HUES64 (cell line): ENCODE results near the gene FFAR4.

ENCODE experiments used
- H3K27ac ChIP-seq: 2 replicates; pipeline ENCODE4 v1.7.0; 2013; ENCODE audit warnings: low read depth, low read length, inconsistent platforms
- H3K27me3 ChIP-seq: 2 replicates; pipeline ENCODE4 v1.6.1; 2013; ENCODE audit warnings: mild to moderate bottlenecking, low read length; ENCODE audit not compliant: insufficient read depth
- H3K36me3 ChIP-seq: 2 replicates; pipeline ENCODE4 v1.6.1; 2013; ENCODE audit warnings: mild to moderate bottlenecking, low read length; ENCODE audit not compliant: insufficient read depth
- H3K4me1 ChIP-seq: 2 replicates; pipeline ENCODE4 v1.6.1; 2013; ENCODE audit warnings: mild to moderate bottlenecking, low read length, moderate library complexity; ENCODE audit not compliant: insufficient read depth
- H3K4me3 ChIP-seq: 2 replicates; pipeline ENCODE4 v1.5.1; 2013; ENCODE audit warnings: mild to moderate bottlenecking, low read length, moderate library complexity
- H3K9ac ChIP-seq: 2 replicates; pipeline ENCODE4 v1.6.1; 2013; ENCODE audit warnings: mild to moderate bottlenecking, low read depth, low read length
- H3K9me3 ChIP-seq: 2 replicates; pipeline ENCODE4 v1.6.1; 2013; ENCODE audit warnings: low read depth, low read length; ENCODE audit not compliant: insufficient read depth
- WGBS: fragments of 150-250, 120-280 bp; methylation state at CpG from one replicate; pipeline ENCODE4 v1.1.7; 2013; ENCODE audit warnings: missing lambda C conversion rate; 5-methylcytosine and 5-hydroxymethylcytosine counted together

Gene FFAR4

DNA sequence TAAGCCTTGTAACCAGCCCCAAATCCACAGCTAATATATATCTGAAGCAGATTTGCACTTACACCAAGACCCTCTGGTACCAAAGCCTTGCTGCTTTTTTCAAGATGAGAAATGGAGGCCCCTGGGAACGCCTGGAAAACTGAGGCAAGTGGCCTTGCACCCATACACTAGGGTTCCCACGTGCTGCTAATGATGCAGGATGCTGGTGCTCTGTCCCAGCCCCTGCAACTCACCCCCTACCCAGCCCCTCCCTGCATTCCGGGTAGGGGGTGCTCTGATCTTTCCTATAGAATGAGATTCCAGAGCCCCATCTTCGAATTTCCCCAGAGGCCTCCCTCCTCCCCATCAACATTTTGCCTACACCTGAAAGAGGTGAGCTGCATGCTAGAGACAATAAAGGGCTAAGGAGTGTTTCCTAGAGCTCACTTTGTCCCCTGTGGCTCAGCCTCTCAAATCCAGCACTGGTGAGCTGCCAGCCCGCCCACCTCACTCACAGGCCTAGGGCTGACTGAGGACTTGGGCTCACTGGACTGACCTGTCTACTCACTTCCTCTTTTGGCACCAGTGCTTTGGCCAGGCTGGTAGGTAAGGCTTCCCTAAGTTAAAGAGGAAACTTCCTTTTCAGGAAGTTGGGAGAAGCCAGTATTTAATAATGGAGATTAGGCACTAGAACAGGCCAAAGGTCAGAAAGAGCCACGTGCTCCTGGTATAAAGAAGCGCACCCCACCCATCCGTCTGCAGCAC is 24.8 kb downstream of the FFAR4 start:
- Histone ChIP-seq H3K9me3 (no peaks in the 10 kb centered on the region), H3K36me3 (no peaks in the 10 kb centered on the region), H3K4me3 (no peak overlapping the region), H3K27me3 (no peaks in the 10 kb centered on the region), H3K4me1 (peaks cover 11% of the 10 kb centered on the region; the same call in 1 of the 2 replicates), H3K27ac (no peak overlapping the region), H3K9ac (no peak overlapping the region)
- 78% methylated on average over 7 of the region's 8 CpGs for WGBS

DNA sequence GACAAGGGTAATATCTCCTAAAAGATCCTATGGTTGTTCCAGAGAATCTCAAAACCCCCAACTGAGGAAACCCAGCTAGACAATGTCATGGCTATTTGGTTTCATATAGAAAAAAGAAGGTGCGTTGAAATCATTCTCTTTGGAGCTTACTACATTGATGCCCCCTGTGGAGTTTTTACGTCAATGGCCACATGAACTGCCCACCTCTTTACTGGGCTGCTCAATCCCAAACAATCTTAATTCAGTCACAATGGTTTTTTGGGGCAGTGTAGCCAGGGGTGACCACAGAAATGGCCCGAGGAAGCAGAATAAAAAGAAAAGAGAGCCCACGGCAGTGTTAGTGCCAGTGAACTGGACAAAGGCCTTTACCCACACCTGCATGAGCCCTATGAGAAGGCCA is 26.8 kb downstream of the FFAR4 start:
- Histone ChIP-seq H3K9ac (no peak overlapping the region), H3K4me3 (no peak overlapping the region), H3K4me1 (peaks cover 11% of the 10 kb centered on the region; the same call in 1 of the 2 replicates), H3K27ac (no peak overlapping the region), H3K27me3 (0 out of 2 replicates have a peak, but pooled peaks cover 4% of the 10 kb centered on the region), H3K36me3 (no peaks in the 10 kb centered on the region), H3K9me3 (no peaks in the 10 kb centered on the region)
- WGBS = 91% methylated on average over 4 of the region's 4 CpGs

DNA sequence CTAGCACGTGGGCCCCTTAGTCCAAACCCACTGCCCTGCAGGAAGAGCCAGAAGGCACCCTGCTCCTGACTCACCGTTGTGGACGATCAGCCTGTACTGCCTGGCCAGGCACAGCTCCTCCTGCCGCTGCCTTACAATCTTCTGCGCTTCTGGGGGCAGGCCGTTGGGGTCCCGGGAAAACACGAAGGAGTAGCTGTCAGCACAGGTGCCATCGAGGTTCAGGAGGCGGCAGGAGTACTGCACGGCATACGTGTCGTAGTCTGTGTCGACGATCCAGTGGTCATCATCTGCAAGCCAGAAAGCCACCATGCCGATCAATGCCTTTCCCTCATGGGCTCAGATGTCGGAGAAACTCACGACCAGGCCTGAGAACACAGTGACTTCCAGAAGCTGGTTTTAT is 27.3 kb downstream of the FFAR4 start:
- Histone ChIP-seq H3K9me3 (no peaks in the 10 kb centered on the region), H3K27me3 (0 out of 2 replicates have a peak, but pooled peaks cover 4% of the 10 kb centered on the region)
- WGBS = 93% methylated on average over 18 of the region's 18 CpGs

GRCh38 chr10:93594518-93594917 is 28.1 kb downstream of the FFAR4 start:
- peaks cover 8% of the 10 kb centered on the region for H3K27me3 ChIP-seq
- 92% methylated on average over 7 of the region's 7 CpGs for WGBS
- no peak overlapping the region for H3K27ac ChIP-seq
- H3K4me1 ChIP-seq = peaks cover 11% of the 10 kb centered on the region; the same call in 1 of the 2 replicates
- H3K9ac ChIP-seq = no peak overlapping the region
- H3K9me3 ChIP-seq = no peaks in the 10 kb centered on the region
- no peaks in the 10 kb centered on the region for H3K36me3 ChIP-seq
- no peak overlapping the region for H3K4me3 ChIP-seq

More for the DNA sequence above, 27.3 kb downstream of the FFAR4 start:
- no peak overlapping the region for H3K9ac ChIP-seq
- peaks cover 11% of the 10 kb centered on the region; the same call in 1 of the 2 replicates for H3K4me1 ChIP-seq
- H3K27ac ChIP-seq = no peak overlapping the region
- H3K4me3 ChIP-seq = no peak overlapping the region
- H3K36me3 ChIP-seq = no peaks in the 10 kb centered on the region

- H3K9me3 ChIP-seq = no peaks in the 10 kb centered on the region
- H3K4me3 ChIP-seq = no peak overlapping the region
- peaks cover 11% of the 10 kb centered on the region; the same call in 1 of the 2 replicates for H3K4me1 ChIP-seq
- H3K27me3 ChIP-seq = peaks cover 18% of the 10 kb centered on the region
- H3K9ac ChIP-seq = no peak overlapping the region
- 92% methylated on average over 5 of the region's 5 CpGs for WGBS
- H3K27ac ChIP-seq = no peak overlapping the region
- H3K36me3 ChIP-seq = no peaks in the 10 kb centered on the region
These were observed 29.1 kb downstream of the FFAR4 start for GRCh38 chr10:93595378-93596161.

DNA sequence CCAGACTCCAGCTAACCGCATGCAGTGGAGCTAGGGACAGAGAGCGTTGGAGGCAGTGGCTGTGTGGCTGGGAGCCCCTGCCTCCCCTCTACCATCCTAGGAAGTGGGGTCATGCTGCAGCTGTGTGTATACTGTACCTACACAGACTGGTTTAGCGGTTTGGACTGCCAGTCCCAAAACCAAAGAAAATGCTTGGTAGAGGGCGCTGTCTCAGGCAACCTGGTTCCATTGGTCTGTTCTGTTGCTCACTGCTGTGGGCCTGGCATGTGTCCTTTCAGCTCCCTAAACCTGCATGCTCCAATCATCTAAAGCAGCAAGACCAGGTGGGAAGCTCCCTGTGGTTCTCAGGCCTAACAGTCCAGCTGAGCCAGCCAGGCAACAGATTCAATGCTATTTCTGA is 30.1 kb downstream of the FFAR4 start:
- H3K9ac ChIP-seq = no peak overlapping the region
- H3K4me3 ChIP-seq = no peak overlapping the region
- H3K27ac ChIP-seq = no peak overlapping the region
- no peaks in the 10 kb centered on the region for H3K36me3 ChIP-seq
- peaks cover 5% of the 10 kb centered on the region; the same call in 1 of the 2 replicates for H3K4me1 ChIP-seq
- H3K9me3 ChIP-seq = no peaks in the 10 kb centered on the region
- 78% methylated on average over 4 of the region's 4 CpGs for WGBS
- peaks cover 28% of the 10 kb centered on the region for H3K27me3 ChIP-seq

- H3K27me3 ChIP-seq = peaks cover 34% of the 10 kb centered on the region
- H3K4me3 ChIP-seq = no peak overlapping the region
- H3K36me3 ChIP-seq = no peaks in the 10 kb centered on the region
- H3K27ac ChIP-seq = no peak overlapping the region
- H3K9me3 ChIP-seq = no peaks in the 10 kb centered on the region
- no peak overlapping the region for H3K9ac ChIP-seq
- 100% methylated on average over 1 of the region's 1 CpG for WGBS
- H3K4me1 ChIP-seq = peaks cover under 1% of the 10 kb centered on the region; the same call in 1 of the 2 replicates
These were observed 30.7 kb downstream of the FFAR4 start for GRCh38 chr10:93597075-93597599.

DNA sequence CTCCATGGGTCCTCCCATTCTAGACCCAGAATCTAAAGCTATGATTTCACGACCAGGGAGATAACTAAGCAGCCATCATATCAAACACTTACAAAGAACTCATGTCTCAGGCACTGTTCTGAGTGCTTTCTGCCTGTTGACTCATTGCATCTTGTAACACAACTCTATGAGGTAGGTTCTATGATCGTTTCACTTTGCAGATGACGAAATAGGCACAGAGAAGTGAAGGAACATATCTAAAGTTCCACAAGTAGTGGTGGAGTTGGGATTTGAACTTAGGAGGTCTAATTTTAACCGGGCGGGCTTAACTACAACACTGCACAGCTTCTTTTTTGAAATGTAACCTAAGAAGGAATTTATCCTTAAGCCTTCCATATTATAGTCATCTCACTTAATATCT is 31.7 kb downstream of the FFAR4 start:
- H3K4me3 ChIP-seq = no peak overlapping the region
- H3K27me3 ChIP-seq = peaks cover 44% of the 10 kb centered on the region
- H3K4me1 ChIP-seq = no peaks in the 10 kb centered on the region; the same call in 1 of the 2 replicates
- H3K9ac ChIP-seq = no peak overlapping the region
- no peak overlapping the region for H3K27ac ChIP-seq
- H3K9me3 ChIP-seq = no peaks in the 10 kb centered on the region
- H3K36me3 ChIP-seq = no peaks in the 10 kb centered on the region
- 94% methylated on average over 5 of the region's 5 CpGs for WGBS

DNA sequence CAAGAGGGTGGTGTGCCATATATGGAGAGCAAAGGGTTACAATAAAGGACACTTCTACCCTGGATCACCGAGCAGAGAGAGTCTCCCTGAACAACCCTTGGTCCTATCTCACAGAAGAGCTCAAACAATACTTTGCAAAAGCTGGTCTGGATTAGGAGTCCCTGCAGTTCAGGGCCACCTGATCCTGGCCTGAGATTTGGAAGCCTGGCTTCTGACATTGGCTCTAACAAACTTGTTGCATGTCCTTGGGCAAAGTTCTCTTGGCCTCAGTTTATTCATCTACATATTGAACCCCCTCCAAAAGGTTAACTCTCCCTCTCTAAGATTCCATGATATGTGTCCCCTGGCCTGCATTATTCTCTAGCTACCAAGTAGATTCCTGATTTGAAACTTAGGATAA is 32.9 kb downstream of the FFAR4 start:
- H3K27me3 ChIP-seq = peaks cover 56% of the 10 kb centered on the region
- H3K4me1 ChIP-seq = no peaks in the 10 kb centered on the region; the same call in 1 of the 2 replicates
- H3K36me3 ChIP-seq = no peaks in the 10 kb centered on the region
- no peaks in the 10 kb centered on the region for H3K9me3 ChIP-seq
- no peak overlapping the region for H3K27ac ChIP-seq
- 83% methylated on average over 1 of the region's 1 CpG for WGBS
- H3K9ac ChIP-seq = no peak overlapping the region
- no peak overlapping the region for H3K4me3 ChIP-seq

- 90% methylated on average over 4 of the region's 4 CpGs for WGBS
- Histone ChIP-seq H3K9ac (no peak overlapping the region), H3K36me3 (no peaks in the 10 kb centered on the region), H3K4me1 (no peaks in the 10 kb centered on the region; the same call in 1 of the 2 replicates), H3K27me3 (peaks cover 60% of the 10 kb centered on the region), H3K9me3 (no peaks in the 10 kb centered on the region), H3K27ac (no peak overlapping the region), H3K4me3 (no peak overlapping the region)
These were observed 33.3 kb downstream of the FFAR4 start for GRCh38 chr10:93599778-93600177.
